ENCODE data around the gene ITK.

The ITK gene

DNA sequence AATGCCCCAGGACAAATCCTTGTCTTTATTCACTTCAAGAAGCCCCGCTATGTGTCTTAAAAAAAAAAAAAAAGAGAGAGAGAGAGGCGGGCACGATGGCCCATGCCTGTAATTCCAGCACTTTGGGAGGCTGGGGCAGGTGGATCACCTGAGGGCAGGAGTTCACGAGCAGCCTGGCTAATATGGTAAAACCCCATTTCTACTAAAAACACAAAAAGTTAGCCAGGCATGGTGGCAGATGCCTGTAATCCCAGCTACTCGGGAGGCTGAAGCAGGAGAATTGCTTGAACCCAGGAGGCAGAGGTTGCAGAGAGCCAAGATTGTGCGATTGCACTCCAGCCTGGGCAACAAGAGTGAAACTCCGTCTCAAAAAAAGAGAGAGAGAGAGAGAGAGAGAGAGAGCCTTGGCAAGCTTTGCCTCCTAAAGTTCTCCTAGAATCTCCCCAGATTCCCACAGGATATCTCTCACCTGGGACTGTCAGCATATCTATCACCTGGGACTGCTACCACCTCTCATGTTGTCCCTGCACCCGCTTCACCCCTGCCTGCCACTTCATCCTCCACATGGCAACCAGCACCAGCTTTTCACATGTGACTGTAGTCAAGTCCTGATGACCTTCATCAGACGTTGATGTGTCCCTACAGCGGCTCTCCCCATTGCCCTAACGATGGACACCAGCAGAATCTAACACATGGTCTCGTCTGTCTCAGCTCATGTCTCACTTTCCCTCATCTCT is 5.8 kb downstream of the ITK start:
- Histone ChIP-seq H3K9ac (no peak overlapping the region), H3K27me3 (no peaks in the 10 kb centered on the region), H3K36me3 (no peaks in the 10 kb centered on the region), H3K9me3 (no peaks in the 10 kb centered on the region), H3K4me1 (no peaks in the 10 kb centered on the region), H3K27ac (no peak overlapping the region), H3K4me3 (no peak overlapping the region), H3K4me2 (no peak overlapping the region), H4K20me1 (no peaks in the 10 kb centered on the region)
- no peak for TF ChIP-seq Cebpa-rat (IDR thresholded peaks at IDR 0.05)

DNA sequence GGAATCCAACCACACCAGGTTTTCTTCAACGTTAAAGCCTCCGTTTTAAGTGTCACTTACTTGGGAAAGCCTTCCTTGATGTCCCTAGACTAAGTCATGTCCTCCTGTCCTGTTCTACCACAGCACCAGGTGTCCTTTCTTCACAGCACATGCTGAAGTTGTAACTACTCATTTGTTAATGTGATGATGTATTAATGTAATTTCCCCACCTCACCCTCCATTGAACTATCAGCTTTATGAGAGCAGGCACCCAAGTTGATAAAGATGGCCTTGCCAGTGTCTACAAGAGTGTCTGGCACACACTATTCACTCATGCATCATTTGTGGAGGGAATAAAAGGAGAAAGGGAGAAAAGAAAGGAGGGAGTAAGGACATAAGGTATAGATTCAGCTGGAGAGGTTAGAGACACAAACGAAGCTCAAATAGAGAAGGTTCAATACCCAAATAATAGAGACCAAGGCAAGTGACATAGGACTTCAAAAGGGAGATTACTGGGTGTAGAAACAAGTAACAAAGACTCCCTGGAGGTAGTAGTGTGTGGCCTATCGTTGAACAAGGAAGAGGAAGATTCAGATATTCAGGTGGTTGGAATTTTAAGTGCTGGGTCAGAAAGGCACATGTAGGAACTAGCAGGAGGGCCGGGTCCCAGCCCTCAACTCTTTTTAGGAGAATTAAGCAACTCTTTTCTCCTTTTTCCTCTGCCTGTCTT is 6.6 kb downstream of the ITK start:
- TF ChIP-seq Cebpa-rat (IDR thresholded peaks at IDR 0.05), result no peak
- no peaks in the 10 kb centered on the region for H4K20me1 ChIP-seq
- no peak overlapping the region for H3K4me2 ChIP-seq
- no peaks in the 10 kb centered on the region for H3K9me3 ChIP-seq
- H3K27me3 ChIP-seq, result no peaks in the 10 kb centered on the region
- no peak overlapping the region for H3K27ac ChIP-seq
- H3K9ac ChIP-seq, result no peak overlapping the region
- H3K4me1 ChIP-seq, result no peaks in the 10 kb centered on the region
- no peak overlapping the region for H3K4me3 ChIP-seq
- no peaks in the 10 kb centered on the region for H3K36me3 ChIP-seq

DNA sequence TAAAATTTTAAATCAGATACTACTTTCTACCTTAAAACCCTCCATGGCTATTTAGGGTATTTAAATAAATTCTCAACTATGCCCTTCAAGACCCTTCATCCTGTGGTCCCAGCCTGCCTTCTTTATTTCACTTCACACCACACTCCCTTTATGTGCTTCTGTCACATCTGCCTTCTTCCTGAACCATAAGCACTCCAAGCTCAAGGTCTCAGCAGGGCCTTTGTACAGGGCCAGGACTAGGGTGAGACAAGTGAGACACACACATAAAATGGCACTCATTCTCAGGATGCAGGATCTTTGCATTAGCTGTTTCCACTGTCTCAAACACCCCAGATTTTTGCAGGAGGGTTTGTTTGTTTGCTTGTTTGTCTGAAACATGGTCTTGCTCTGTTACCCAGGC is 7.6 kb downstream of the ITK start:
- no peak overlapping the region for H3K9ac ChIP-seq
- no peak overlapping the region for H3K4me2 ChIP-seq
- no peaks in the 10 kb centered on the region for H3K4me1 ChIP-seq
- H3K36me3 ChIP-seq, result no peaks in the 10 kb centered on the region
- TF ChIP-seq Cebpa-rat (IDR thresholded peaks at IDR 0.05), result no peak
- H3K9me3 ChIP-seq, result 0 out of 2 replicates have a peak, but pooled peaks cover 5% of the 10 kb centered on the region
- H4K20me1 ChIP-seq, result no peaks in the 10 kb centered on the region
- no peak overlapping the region for H3K4me3 ChIP-seq
- H3K27ac ChIP-seq, result no peak overlapping the region
- no peaks in the 10 kb centered on the region for H3K27me3 ChIP-seq

DNA sequence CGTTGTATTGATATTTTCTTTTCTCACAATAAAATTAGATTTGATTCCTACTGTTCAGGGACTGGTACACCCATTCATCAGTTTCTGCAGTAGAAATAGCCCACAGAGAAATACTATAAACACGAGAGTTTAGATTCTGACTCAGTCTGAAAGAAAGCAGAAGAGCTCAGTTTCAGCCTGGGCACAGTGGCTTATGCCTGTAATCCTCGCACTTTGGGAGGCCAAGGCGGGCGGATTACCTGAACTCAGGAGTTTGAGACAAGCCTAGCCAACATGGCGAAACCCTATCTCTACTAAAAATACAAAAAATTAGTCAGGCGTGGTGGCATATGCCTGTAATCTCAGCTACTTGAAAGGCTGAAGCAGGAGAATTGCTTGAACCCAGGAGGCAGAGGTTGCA is 8.6 kb downstream of the ITK start:
- no peak overlapping the region for H3K9ac ChIP-seq
- H3K27ac ChIP-seq, result no peak overlapping the region
- no peaks in the 10 kb centered on the region for H4K20me1 ChIP-seq
- no peak overlapping the region for H3K4me3 ChIP-seq
- no peak overlapping the region for H3K4me2 ChIP-seq
- 0 out of 2 replicates have a peak, but pooled peaks cover 5% of the 10 kb centered on the region for H3K9me3 ChIP-seq
- H3K4me1 ChIP-seq, result no peaks in the 10 kb centered on the region
- no peak for TF ChIP-seq Cebpa-rat (IDR thresholded peaks at IDR 0.05)
- no peaks in the 10 kb centered on the region for H3K27me3 ChIP-seq
- H3K36me3 ChIP-seq, result no peaks in the 10 kb centered on the region

DNA sequence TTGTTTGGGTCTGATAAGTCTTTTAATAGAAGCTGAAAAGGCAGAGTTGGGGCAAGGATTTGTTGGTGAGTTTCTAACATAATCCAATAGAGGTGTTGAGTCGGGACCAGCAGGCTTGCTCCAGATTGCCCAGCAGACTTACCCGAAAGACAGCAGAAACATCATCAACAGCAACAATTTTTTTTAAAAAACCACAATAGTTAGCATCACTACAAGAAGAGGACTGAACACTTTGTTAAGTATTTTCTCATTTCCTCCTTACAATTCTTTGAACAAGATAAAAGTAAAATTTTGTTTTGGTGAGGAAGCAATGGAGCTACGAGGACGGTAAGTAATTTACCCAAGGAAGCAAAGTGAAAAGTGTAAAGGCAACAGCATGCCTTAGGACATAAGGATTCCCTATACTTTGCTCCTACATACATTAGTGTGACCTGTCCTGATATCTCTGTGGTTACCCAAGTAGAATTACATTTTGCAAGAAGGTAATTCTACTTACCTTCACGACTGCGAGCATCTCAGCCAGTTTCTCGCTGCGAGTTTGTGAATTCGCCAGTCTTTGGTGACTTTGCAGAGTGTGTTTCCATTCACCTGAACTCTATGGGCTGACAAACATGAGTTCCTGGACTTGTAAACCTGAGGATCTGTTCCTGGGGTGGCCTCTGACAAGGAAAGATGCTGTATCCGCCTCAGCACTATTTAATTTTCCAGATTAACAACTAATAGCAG is 13.2 kb downstream of the ITK start:
- Histone ChIP-seq H4K20me1 (no peaks in the 10 kb centered on the region), H3K4me3 (no peak overlapping the region), H3K9ac (no peak overlapping the region), H3K4me1 (no peaks in the 10 kb centered on the region), H3K4me2 (no peak overlapping the region), H3K36me3 (no peaks in the 10 kb centered on the region), H3K27ac (no peak overlapping the region), H3K27me3 (no peaks in the 10 kb centered on the region), H3K9me3 (0 out of 2 replicates have a peak, but pooled peaks cover 5% of the 10 kb centered on the region)
- TF ChIP-seq Cebpa-rat (IDR thresholded peaks at IDR 0.05), result no peak

DNA sequence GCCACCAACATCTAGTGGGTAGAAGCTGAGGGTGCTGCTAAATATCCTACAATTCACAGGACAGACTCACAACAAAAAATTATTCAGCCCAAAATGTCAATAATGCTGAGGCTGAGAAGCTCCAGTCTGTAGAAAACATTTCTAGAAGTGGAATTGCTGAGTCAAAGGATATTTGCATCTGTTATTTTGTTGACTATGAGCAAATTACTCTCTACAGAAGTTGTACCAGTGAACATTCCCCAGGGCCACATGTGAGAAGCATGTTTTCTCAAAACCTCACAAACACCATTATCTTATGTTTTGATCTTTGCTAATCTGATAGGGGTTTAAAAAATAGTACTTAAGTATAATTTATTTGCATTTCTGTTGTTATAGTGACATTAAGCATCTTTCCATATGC is 15.4 kb downstream of the ITK start:
- TF ChIP-seq Cebpa-rat (IDR thresholded peaks at IDR 0.05), result no peak
- Histone ChIP-seq H3K4me1 (no peaks in the 10 kb centered on the region), H3K27me3 (no peaks in the 10 kb centered on the region), H3K27ac (no peak overlapping the region), H3K9ac (no peak overlapping the region), H4K20me1 (no peaks in the 10 kb centered on the region), H3K36me3 (no peaks in the 10 kb centered on the region), H3K4me3 (no peak overlapping the region), H3K9me3 (0 out of 2 replicates have a peak, but pooled peaks cover 5% of the 10 kb centered on the region), H3K4me2 (no peak overlapping the region)

DNA sequence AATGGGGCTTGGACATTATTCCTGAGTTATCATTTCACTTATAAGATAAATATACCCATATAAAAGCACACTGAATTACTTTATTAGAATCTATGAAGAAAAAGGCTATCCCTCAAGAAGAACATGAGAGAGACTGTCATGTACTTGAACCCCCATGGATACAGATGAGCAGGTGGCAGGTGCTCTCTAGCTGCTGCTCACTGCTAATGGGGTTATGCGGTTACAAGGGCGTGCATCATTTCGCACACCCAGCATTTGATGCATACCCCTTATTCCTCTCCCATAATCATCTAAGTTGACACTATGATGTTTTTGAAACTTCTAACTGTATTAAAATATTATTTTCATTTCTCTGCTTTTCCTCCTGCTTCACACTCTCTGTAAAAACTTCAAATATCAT is 16.4 kb downstream of the ITK start:
- no peak overlapping the region for H3K9ac ChIP-seq
- no peak overlapping the region for H3K4me3 ChIP-seq
- no peak overlapping the region for H3K4me2 ChIP-seq
- H4K20me1 ChIP-seq, result no peaks in the 10 kb centered on the region
- no peaks in the 10 kb centered on the region for H3K36me3 ChIP-seq
- TF ChIP-seq Cebpa-rat (IDR thresholded peaks at IDR 0.05), result no peak
- H3K27ac ChIP-seq, result no peak overlapping the region
- H3K4me1 ChIP-seq, result no peaks in the 10 kb centered on the region
- 0 out of 2 replicates have a peak, but pooled peaks cover 5% of the 10 kb centered on the region for H3K9me3 ChIP-seq
- no peaks in the 10 kb centered on the region for H3K27me3 ChIP-seq

DNA sequence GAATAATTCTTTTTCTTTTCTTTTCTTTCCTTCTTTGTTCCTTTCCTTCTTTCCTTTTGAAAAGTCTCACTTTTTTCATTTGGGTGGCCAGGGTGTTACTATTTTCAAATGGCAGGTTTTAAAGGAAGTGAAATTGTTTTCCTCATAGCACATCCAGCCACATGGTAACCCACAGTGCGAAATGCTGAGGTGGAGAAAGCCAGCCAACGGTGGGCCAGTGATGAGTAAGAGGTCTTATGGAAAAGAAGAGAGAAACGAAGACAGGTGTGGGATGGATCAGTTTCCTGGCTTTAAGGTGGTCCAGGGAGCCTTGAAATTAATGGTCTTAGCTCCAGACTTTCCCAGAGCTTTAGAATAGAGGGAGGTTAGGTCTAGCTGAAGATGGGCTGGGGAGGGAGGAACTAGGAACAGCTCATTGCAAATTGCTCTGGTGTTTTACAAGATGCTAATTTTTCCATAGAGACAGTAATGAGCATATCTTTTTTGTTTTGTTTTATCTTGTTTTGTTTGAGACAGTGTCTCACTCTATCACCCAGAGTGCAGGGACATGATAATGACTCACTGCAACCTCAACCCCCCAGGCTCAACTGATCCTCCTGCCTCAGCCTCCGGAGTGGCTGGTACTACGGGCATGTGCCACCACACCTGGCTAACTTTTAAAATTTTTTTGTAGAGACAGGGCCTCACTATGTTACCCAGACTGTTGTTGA is 17.8 kb downstream of the ITK start:
- Histone ChIP-seq H3K27ac (no peak overlapping the region), H3K9me3 (no peaks in the 10 kb centered on the region), H3K36me3 (no peaks in the 10 kb centered on the region), H3K9ac (no peak overlapping the region), H3K4me2 (0 out of 2 replicates have a peak overlapping the region, but pooled peaks have one; percentile 15), H3K27me3 (no peaks in the 10 kb centered on the region), H3K4me3 (no peak overlapping the region), H4K20me1 (no peaks in the 10 kb centered on the region), H3K4me1 (peaks cover 7% of the 10 kb centered on the region)
- no peak for TF ChIP-seq Cebpa-rat (IDR thresholded peaks at IDR 0.05)

DNA sequence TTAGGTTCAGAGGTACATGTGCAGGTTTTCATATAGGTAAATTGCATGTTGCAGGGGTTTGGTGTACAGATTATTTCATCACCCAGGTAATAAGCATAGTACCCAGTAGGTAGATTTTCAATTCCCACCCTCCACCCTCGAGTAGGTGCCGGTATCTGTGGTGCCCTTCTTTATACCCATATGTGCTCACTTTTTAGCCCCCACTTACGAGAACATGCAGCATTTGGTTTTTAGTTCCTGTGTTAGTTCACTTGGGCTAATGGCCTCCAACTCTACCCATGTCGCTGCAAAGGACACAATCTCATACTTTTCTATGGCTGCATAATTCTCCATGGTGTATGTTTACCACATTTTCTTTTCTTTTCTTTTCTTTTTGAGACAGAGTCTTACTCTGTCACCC is 21.2 kb downstream of the ITK start:
- no peak overlapping the region for H3K4me3 ChIP-seq
- peaks cover 19% of the 10 kb centered on the region for H3K9me3 ChIP-seq
- H3K36me3 ChIP-seq, result no peaks in the 10 kb centered on the region
- H3K9ac ChIP-seq, result no peak overlapping the region
- H3K27ac ChIP-seq, result no peak overlapping the region
- no peak for TF ChIP-seq Cebpa-rat (IDR thresholded peaks at IDR 0.05)
- H3K4me2 ChIP-seq, result no peak overlapping the region
- H3K4me1 ChIP-seq, result peaks cover 15% of the 10 kb centered on the region
- no peaks in the 10 kb centered on the region for H4K20me1 ChIP-seq
- H3K27me3 ChIP-seq, result no peaks in the 10 kb centered on the region

All from BLaER1 (cell line).